Right lobe of liver (tissue), 6 donors: ENCODE results near the gene OR10G8. TPM values are rescaled to one million over a fixed set of nuclear protein-coding genes. Genes with fewer than 3 reads are reported as not detected.

ENCODE experiments used
- ATAC-seq, 4 donors: fragments of 200-7000 bp; cut with Tn5 transposase; one replicate each; pipeline ENCODE4 v1.9.1; 2020; ENCODE audit warnings: mild to moderate bottlenecking in 4 of 4, moderate library complexity in 4 of 4
- DNase-seq, 3 donors: peaks; one replicate each; pipeline ENCODE4 v3.0.0-alpha.2; 2020
- H3K27ac ChIP-seq, 3 donors: fragments of 200-600 bp; one replicate each; pipeline ENCODE4 v1.8.0; 2022
- H3K27me3 ChIP-seq, 2 donors: fragments of 200-600 bp; one replicate each; pipeline ENCODE4 v1.8.0; 2022
- H3K36me3 ChIP-seq, 4 donors: fragments of 200-600 bp; sonication (generic) in 1 of 4; one replicate each; pipeline versions ENCODE4 v1.5.1 to v1.8.0; 2017 to 2022; ENCODE audit warnings: control low read depth in 1 of 4
- H3K4me1 ChIP-seq, 4 donors: fragments of 200-600 bp; sonication (generic) in 1 of 4; one replicate each; pipeline versions ENCODE4 v1.5.1 to v1.8.0; 2017 to 2022; ENCODE audit warnings: control low read depth in 1 of 4
- H3K4me3 ChIP-seq, 3 donors: fragments of 200-600 bp; one replicate each; pipeline ENCODE4 v1.8.0; 2022
- H3K9me3 ChIP-seq, 4 donors: fragments of 200-600 bp; sonication (generic) in 1 of 4; one replicate each; pipeline versions ENCODE4 v1.5.1 to v1.8.0; 2017 to 2022; ENCODE audit warnings: control low read depth in 1 of 4
- POLR2A ChIP-seq: fragments of 450-650 bp; IDR thresholded peaks from one replicate; pipeline ENCODE4 v1.6.1; 2017; ENCODE audit warnings: antibody characterized with exemption, mild to moderate bottlenecking
- WGBS: methylation state at CpG from one replicate; pipeline ENCODE4 v1.1.6; 2018; ENCODE audit warnings: low coverage, low lambda C conversion rate; ENCODE audit not compliant: insufficient coverage; ENCODE audit errors: missing lambda C conversion rate; 5-methylcytosine and 5-hydroxymethylcytosine counted together
- intact Hi-C, 2 donors: fragments of 100-400 bp; cut with DNase I; formaldehyde crosslinking; loops; one replicate each; pipeline versions ENCODE4 v1.11.2 to v1.14.1; 2022
- total RNA-seq, 6 experiments: library from RNA; depleted of rRNA in 2 of 6; stranded (reverse); fragments of >200 nt in 2 of 6; fragmentation: NEBNext Ultra II Directional in 3 of 6; extraction: Animal tissue kit (Norgen Biotek cat#: 25700) in 3 of 6; gene quantifications; one replicate each; pipeline versions ENCODE4 v1.1.0 to v1.2.4, GENCODE V29; 2016 to 2023
- TF ChIP-seq, protein P1 (sequence below), 4 donors: fragments of 200-600 bp in 3 of 4; fragments of 450-650 bp in 1 of 4; IDR thresholded peaks; one replicate each; pipeline versions ENCODE4 v1.5.1 to v1.8.0; 2016 to 2022; ENCODE audit warnings: antibody characterized with exemption in 4 of 4, mild to moderate bottlenecking in 2 of 4
- donor health status: DM: no; HTN: yes; CAD: no.
- donor health status: DM: no; HTN: no; CAD: no.
- donor health status: DM: no; HTN: no; CAD: no.
- donor health status: DM: no; HTN: yes; CAD: no.
- donor health status: DM: no; HTN: yes; CAD: no.

Gene OR10G8
- total RNA-seq, 6 experiments from 2014 or later: not detected

DNA sequence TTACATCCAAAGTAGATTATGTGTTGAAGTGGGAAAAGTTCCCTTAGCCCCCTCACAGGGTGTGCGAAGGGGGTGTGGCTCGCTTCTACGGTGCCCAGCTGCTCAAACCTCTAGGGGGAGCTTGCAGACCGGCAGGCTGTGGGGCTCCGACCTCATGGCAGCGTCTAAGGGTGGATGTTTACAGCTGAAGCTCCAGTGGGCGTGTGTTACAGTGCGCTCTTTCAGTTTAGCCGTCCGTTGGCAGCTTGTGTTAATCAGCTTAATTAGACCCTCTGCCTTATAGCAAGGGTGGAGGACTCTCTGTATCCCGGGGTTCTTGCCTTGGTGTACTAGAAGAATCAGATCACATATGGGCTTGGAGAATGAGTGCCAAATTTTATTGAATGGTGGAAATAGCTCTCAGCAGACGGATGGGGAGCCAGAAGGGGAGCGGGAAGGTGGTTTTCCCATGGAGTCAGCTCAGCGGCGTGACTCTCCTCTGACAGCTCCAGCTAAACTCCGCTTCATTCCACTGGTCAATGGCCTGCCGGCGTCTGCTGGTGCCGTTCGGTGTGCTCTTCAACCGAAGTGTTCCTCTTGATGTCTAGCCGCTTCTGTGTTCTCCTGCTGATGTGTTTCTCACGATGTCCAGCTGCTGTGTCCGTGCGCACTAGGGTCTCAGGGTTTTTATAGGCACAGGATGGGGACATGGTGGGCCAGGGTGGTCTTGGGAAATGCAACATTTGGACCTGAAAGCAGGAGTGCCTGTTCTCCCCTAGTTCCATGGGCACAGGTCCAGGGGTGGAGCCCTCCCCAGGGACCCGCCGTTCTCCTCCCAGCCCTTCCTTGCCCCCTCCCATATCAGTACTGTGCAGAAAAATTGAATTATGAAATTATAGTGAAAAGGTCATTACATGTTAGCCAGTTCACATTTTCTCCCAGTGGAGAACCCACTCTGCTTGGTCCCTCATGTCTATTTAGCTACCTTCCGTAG, 43.1 kb downstream of the OR10G8 start:
- Histone ChIP-seq H3K4me1 (peaks cover 0 to 6% (median 0%) of the 10 kb centered on the region in 4 donors), H3K27me3 (no peaks in the 10 kb centered on the region), H3K4me3 (no peak overlapping the region), H3K9me3 (no peaks in the 10 kb centered on the region), H3K27ac (no peak overlapping the region), H3K36me3 (no peaks in the 10 kb centered on the region)
- ATAC-seq: peak; percentile 76 to 87 (median 81)
- intact Hi-C loops: no loop called here
- 28% methylated on average over 6 of the region's 28 CpGs for WGBS
- TF ChIP-seq, protein P1, sequence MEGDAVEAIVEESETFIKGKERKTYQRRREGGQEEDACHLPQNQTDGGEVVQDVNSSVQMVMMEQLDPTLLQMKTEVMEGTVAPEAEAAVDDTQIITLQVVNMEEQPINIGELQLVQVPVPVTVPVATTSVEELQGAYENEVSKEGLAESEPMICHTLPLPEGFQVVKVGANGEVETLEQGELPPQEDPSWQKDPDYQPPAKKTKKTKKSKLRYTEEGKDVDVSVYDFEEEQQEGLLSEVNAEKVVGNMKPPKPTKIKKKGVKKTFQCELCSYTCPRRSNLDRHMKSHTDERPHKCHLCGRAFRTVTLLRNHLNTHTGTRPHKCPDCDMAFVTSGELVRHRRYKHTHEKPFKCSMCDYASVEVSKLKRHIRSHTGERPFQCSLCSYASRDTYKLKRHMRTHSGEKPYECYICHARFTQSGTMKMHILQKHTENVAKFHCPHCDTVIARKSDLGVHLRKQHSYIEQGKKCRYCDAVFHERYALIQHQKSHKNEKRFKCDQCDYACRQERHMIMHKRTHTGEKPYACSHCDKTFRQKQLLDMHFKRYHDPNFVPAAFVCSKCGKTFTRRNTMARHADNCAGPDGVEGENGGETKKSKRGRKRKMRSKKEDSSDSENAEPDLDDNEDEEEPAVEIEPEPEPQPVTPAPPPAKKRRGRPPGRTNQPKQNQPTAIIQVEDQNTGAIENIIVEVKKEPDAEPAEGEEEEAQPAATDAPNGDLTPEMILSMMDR (IDR thresholded peaks at IDR 0.05): peak; percentile 11 to 57 (median 48)
- no peak for TF ChIP-seq POLR2A
- DNase-seq: peak in 2 of 3 donors; percentile 64

GRCh38 chr11:124070915-124071622, 44.5 kb downstream of the OR10G8 start:
- no peaks in the 10 kb centered on the region for H3K36me3 ChIP-seq
- intact Hi-C loops: no loop called here
- ATAC-seq (peak; percentile 77 to 88 (median 78)), DNase-seq (peak in 2 of 3 donors; percentile 50 to 74)
- no peaks in the 10 kb centered on the region for H3K9me3 ChIP-seq
- H3K27ac ChIP-seq: no peak overlapping the region
- TF ChIP-seq, protein P1 (IDR thresholded peaks at IDR 0.05): peak; percentile 58 to 86 (median 80)
- no peak for TF ChIP-seq POLR2A
- 1% methylated on average over 8 of the region's 8 CpGs for WGBS
- H3K4me1 ChIP-seq: peaks cover 0 to 8% (median 0%) of the 10 kb centered on the region in 4 donors
- no peaks in the 10 kb centered on the region for H3K27me3 ChIP-seq
- H3K4me3 ChIP-seq: no peak overlapping the region

- ATAC-seq: no peak
- TF ChIP-seq, protein P1 (IDR thresholded peaks at IDR 0.05): no peak
- no peak for TF ChIP-seq POLR2A
Observed at GRCh38 chr11:124071623-124071948, 45.0 kb downstream of the OR10G8 start.

GRCh38 chr11:124072147-124072546, 45.5 kb downstream of the OR10G8 start:
- TF ChIP-seq, protein P1 (IDR thresholded peaks at IDR 0.05): no peak
- no peak for TF ChIP-seq POLR2A

More at GRCh38 chr11:124071623-124071948, 45.0 kb downstream of the OR10G8 start:
- intact Hi-C loops: no loop called here
- Histone ChIP-seq H3K4me3 (no peak overlapping the region), H3K4me1 (peaks cover 0 to 8% (median 0%) of the 10 kb centered on the region in 4 donors), H3K27me3 (no peaks in the 10 kb centered on the region), H3K27ac (no peak overlapping the region), H3K36me3 (no peaks in the 10 kb centered on the region), H3K9me3 (no peaks in the 10 kb centered on the region)
- DNase-seq: no peak
- WGBS: 55% methylated on average over 4 of the region's 4 CpGs

More at GRCh38 chr11:124072147-124072546, 45.5 kb downstream of the OR10G8 start:
- Histone ChIP-seq H3K9me3 (no peaks in the 10 kb centered on the region), H3K27ac (no peak overlapping the region), H3K4me3 (no peak overlapping the region), H3K27me3 (peaks cover 0 to under 1% of the 10 kb centered on the region in 2 donors), H3K36me3 (no peaks in the 10 kb centered on the region), H3K4me1 (peaks cover 0 to 8% (median 0%) of the 10 kb centered on the region in 4 donors)
- intact Hi-C loops: no loop called here
- ATAC-seq: no peak
- WGBS: 79% methylated on average over 8 of the region's 8 CpGs
- no peak for DNase-seq
